Measurements from ENCODE around the gene AMBRA1.

- TF ChIP-seq CTCF (IDR thresholded peaks at IDR 0.05; ENCODE audit: insufficient read depth, low read length, poor library complexity, severe bottlenecking) (no peak), EZH2phosphoT487 (conservative IDR thresholded peaks at IDR 0.05; ENCODE audit: low read length) (no peak)
Measured at GRCh38 chr11:46534711-46535110, 59.1 kb downstream of the AMBRA1 start.
